ENCODE results near the gene TRHDE.

DNA sequence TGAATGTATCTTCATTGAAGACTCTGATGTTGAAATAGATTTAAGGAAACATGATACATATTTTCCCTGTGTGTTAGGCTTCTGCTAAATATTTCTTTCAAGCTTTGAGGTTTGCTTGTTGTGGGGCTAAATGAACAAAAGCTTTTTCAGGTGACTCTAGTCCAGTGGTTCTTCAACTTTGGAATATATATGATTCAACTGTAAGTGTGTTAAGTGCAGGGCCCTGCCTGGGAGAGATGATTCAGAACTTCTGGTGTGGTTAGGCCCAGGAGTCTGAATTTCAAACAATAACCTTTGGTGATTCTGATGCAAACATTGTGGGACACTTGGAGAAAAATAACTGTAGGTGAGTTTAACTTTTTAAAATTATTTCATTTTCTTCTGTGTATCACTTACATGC is 93.0 kb downstream of the TRHDE start:
- TF ChIP-seq, protein P1, sequence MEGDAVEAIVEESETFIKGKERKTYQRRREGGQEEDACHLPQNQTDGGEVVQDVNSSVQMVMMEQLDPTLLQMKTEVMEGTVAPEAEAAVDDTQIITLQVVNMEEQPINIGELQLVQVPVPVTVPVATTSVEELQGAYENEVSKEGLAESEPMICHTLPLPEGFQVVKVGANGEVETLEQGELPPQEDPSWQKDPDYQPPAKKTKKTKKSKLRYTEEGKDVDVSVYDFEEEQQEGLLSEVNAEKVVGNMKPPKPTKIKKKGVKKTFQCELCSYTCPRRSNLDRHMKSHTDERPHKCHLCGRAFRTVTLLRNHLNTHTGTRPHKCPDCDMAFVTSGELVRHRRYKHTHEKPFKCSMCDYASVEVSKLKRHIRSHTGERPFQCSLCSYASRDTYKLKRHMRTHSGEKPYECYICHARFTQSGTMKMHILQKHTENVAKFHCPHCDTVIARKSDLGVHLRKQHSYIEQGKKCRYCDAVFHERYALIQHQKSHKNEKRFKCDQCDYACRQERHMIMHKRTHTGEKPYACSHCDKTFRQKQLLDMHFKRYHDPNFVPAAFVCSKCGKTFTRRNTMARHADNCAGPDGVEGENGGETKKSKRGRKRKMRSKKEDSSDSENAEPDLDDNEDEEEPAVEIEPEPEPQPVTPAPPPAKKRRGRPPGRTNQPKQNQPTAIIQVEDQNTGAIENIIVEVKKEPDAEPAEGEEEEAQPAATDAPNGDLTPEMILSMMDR (conservative IDR thresholded peaks at IDR 0.05; ENCODE audit: low read depth, low read length): no peak
- no peak for TF ChIP-seq EZH2 (IDR thresholded peaks at IDR 0.05; ENCODE audit: low read length, unreplicated experiment)
- no peak for TF ChIP-seq EZH2phosphoT487 (IDR thresholded peaks at IDR 0.05; ENCODE audit: borderline replicate concordance, low read length)
